ENCODE results near the gene KNCN. TPM values are rescaled to one million over a fixed set of nuclear protein-coding genes. Genes with fewer than 3 reads are reported as not detected.

The KNCN gene
- total RNA-seq, 1 experiment from 2014 or later, result not detected

DNA sequence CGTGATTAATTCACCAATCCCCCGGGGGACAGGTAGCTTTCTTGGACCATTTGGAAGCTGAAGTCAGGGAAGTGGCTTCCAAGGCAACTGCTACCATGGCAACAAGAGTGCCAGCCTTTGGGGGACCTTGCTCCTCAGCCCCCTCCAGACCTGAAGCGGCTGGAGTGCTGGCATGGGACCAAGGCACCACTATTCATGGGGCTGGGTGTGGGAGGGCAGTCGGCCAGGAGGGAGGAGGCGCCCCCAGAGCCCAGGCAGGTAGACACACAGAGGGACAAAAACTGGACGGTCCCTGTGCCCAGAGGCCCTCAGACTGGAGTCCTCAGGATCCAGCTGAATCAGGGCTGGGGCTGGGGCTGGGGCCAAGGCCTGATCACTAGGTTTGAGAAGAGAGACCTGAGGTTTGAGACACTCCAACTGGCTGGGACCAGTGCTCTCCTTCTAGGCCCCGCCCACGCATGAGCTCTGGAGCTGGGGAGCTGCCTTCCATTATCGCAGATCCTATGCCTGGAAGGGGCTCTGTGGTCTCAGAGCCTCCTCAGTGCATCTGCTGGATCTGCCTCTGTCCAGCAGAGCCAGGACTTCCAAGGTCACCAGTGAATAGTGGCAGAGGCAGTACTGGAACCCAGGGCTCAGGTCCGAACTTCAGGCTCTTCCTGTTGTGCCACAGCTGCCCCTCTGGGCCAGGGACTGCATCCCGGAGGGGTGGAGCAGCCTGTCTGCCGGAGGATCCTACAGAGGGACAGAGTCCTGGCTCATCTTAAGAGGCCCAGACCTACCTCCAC, 3.3 kb upstream of the KNCN start (continued):
- TF ChIP-seq, protein P1, sequence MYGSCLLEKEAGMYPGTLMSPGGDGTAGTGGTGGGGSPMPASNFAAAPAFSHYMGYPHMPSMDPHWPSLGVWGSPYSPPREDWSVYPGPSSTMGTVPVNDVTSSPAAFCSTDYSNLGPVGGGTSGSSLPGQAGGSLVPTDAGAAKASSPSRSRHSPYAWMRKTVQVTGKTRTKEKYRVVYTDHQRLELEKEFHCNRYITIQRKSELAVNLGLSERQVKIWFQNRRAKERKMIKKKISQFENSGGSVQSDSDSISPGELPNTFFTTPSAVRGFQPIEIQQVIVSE (CRISPR knock-in tag; IDR thresholded peaks at IDR 0.05; ENCODE audit: borderline replicate concordance), result no peak
- TF ChIP-seq, protein P2, sequence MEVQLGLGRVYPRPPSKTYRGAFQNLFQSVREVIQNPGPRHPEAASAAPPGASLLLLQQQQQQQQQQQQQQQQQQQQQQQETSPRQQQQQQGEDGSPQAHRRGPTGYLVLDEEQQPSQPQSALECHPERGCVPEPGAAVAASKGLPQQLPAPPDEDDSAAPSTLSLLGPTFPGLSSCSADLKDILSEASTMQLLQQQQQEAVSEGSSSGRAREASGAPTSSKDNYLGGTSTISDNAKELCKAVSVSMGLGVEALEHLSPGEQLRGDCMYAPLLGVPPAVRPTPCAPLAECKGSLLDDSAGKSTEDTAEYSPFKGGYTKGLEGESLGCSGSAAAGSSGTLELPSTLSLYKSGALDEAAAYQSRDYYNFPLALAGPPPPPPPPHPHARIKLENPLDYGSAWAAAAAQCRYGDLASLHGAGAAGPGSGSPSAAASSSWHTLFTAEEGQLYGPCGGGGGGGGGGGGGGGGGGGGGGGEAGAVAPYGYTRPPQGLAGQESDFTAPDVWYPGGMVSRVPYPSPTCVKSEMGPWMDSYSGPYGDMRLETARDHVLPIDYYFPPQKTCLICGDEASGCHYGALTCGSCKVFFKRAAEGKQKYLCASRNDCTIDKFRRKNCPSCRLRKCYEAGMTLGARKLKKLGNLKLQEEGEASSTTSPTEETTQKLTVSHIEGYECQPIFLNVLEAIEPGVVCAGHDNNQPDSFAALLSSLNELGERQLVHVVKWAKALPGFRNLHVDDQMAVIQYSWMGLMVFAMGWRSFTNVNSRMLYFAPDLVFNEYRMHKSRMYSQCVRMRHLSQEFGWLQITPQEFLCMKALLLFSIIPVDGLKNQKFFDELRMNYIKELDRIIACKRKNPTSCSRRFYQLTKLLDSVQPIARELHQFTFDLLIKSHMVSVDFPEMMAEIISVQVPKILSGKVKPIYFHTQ (CRISPR knock-in tag; IDR thresholded peaks at IDR 0.05), result no peak
- TF ChIP-seq, protein P3, sequence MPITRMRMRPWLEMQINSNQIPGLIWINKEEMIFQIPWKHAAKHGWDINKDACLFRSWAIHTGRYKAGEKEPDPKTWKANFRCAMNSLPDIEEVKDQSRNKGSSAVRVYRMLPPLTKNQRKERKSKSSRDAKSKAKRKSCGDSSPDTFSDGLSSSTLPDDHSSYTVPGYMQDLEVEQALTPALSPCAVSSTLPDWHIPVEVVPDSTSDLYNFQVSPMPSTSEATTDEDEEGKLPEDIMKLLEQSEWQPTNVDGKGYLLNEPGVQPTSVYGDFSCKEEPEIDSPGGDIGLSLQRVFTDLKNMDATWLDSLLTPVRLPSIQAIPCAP (CRISPR knock-in tag; IDR thresholded peaks at IDR 0.05), result no peak
- TF ChIP-seq, protein P4, sequence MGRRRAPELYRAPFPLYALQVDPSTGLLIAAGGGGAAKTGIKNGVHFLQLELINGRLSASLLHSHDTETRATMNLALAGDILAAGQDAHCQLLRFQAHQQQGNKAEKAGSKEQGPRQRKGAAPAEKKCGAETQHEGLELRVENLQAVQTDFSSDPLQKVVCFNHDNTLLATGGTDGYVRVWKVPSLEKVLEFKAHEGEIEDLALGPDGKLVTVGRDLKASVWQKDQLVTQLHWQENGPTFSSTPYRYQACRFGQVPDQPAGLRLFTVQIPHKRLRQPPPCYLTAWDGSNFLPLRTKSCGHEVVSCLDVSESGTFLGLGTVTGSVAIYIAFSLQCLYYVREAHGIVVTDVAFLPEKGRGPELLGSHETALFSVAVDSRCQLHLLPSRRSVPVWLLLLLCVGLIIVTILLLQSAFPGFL (CRISPR knock-in tag; IDR thresholded peaks at IDR 0.05; ENCODE audit: borderline replicate concordance), result no peak
- no peak for TF ChIP-seq NFYB (CRISPR knock-in tag; conservative IDR thresholded peaks at IDR 0.05; ENCODE audit: low read depth)

DNA sequence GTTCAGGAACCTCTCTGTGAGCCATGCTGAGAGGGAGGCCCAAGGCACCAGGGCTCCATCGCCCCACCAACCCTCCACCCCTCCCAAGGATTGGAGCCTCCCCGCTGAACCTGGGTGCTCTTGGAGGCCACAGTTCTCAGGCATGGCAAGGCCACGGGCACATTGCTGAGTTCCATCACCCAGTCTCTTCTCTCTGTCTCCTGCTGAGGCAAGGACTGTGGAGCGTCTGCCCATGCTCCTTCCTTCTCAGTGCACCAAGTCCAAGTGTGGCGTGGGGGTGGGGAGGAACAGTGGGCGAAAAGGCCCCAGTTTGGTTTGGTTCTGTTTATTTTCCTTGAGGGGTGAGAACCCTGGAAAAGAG, 2.8 kb upstream of the KNCN start:
- ATAC-seq, result no peak
- H3K9me3 Mint-ChIP-seq, result no peaks in the 10 kb centered on the region
- DNase-seq (ENCODE audit: low spot score), result no peak
- no peaks in the 10 kb centered on the region for H3K27me3 Mint-ChIP-seq (ENCODE audit: low read depth)
- POLR2A ChIA-PET, result no interaction called here
- no peak overlapping the region for H3K4me3 Mint-ChIP-seq
- H3K4me1 Mint-ChIP-seq, result peaks cover 42% of the 10 kb centered on the region
- no peaks in the 10 kb centered on the region for H3K36me3 Mint-ChIP-seq
- CTCF ChIA-PET, result interaction anchor here (0.6 to 2.4 kb wide), 8 partner anchors 21 to 171 kb away, joined by 3 to 20 read pairs (median 5); partner anchors contain the start of gene MKNK1
- H3K27ac Mint-ChIP-seq, result no peak overlapping the region
- TF ChIP-seq, protein P5, sequence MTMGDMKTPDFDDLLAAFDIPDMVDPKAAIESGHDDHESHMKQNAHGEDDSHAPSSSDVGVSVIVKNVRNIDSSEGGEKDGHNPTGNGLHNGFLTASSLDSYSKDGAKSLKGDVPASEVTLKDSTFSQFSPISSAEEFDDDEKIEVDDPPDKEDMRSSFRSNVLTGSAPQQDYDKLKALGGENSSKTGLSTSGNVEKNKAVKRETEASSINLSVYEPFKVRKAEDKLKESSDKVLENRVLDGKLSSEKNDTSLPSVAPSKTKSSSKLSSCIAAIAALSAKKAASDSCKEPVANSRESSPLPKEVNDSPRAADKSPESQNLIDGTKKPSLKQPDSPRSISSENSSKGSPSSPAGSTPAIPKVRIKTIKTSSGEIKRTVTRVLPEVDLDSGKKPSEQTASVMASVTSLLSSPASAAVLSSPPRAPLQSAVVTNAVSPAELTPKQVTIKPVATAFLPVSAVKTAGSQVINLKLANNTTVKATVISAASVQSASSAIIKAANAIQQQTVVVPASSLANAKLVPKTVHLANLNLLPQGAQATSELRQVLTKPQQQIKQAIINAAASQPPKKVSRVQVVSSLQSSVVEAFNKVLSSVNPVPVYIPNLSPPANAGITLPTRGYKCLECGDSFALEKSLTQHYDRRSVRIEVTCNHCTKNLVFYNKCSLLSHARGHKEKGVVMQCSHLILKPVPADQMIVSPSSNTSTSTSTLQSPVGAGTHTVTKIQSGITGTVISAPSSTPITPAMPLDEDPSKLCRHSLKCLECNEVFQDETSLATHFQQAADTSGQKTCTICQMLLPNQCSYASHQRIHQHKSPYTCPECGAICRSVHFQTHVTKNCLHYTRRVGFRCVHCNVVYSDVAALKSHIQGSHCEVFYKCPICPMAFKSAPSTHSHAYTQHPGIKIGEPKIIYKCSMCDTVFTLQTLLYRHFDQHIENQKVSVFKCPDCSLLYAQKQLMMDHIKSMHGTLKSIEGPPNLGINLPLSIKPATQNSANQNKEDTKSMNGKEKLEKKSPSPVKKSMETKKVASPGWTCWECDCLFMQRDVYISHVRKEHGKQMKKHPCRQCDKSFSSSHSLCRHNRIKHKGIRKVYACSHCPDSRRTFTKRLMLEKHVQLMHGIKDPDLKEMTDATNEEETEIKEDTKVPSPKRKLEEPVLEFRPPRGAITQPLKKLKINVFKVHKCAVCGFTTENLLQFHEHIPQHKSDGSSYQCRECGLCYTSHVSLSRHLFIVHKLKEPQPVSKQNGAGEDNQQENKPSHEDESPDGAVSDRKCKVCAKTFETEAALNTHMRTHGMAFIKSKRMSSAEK (CRISPR knock-in tag; IDR thresholded peaks at IDR 0.05; ENCODE audit: borderline replicate concordance), result no peak
- TF ChIP-seq ZNF121 (CRISPR knock-in tag; IDR thresholded peaks at IDR 0.05), result no peak
- TF ChIP-seq, protein P6, sequence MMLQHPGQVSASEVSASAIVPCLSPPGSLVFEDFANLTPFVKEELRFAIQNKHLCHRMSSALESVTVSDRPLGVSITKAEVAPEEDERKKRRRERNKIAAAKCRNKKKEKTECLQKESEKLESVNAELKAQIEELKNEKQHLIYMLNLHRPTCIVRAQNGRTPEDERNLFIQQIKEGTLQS (CRISPR knock-in tag; conservative IDR thresholded peaks at IDR 0.05), result no peak
- TF ChIP-seq FOXJ3 (CRISPR knock-in tag; IDR thresholded peaks at IDR 0.05; ENCODE audit: borderline replicate concordance), result no peak
- TF ChIP-seq, protein P7, sequence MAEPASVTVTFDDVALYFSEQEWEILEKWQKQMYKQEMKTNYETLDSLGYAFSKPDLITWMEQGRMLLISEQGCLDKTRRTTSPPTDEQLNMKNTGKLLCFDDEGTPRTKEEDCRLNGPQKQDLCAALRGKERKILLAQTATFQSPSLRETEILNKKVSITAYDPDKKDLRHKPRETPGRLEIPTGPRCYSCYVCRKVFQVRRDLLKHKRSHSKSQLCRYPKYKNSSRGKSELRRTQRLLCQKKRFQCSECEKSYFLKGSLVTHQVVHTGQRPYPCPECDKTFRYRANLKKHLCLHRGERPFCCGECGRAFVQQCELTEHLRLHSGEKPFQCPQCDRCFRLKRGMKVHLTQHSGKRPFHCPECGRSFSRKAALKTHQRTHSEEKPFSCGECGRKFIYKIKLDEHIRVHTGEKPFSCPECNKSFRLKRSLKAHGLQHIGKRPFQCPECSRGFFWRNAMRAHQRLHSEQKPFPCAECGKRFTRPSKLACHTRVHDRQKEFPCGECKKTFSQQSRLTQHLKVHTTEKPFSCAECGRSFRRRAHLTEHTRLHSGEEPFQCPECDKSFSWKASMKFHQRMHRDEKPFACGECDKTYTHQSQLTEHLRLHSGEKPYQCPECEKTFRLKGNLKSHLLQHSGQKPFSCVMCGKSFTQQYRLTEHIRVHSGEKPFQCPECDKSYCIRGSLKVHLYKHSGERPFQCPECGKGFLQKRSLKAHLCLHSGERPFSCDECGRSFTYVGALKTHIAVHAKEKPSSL (CRISPR knock-in tag; conservative IDR thresholded peaks at IDR 0.05), result no peak
- TF ChIP-seq, protein P8, sequence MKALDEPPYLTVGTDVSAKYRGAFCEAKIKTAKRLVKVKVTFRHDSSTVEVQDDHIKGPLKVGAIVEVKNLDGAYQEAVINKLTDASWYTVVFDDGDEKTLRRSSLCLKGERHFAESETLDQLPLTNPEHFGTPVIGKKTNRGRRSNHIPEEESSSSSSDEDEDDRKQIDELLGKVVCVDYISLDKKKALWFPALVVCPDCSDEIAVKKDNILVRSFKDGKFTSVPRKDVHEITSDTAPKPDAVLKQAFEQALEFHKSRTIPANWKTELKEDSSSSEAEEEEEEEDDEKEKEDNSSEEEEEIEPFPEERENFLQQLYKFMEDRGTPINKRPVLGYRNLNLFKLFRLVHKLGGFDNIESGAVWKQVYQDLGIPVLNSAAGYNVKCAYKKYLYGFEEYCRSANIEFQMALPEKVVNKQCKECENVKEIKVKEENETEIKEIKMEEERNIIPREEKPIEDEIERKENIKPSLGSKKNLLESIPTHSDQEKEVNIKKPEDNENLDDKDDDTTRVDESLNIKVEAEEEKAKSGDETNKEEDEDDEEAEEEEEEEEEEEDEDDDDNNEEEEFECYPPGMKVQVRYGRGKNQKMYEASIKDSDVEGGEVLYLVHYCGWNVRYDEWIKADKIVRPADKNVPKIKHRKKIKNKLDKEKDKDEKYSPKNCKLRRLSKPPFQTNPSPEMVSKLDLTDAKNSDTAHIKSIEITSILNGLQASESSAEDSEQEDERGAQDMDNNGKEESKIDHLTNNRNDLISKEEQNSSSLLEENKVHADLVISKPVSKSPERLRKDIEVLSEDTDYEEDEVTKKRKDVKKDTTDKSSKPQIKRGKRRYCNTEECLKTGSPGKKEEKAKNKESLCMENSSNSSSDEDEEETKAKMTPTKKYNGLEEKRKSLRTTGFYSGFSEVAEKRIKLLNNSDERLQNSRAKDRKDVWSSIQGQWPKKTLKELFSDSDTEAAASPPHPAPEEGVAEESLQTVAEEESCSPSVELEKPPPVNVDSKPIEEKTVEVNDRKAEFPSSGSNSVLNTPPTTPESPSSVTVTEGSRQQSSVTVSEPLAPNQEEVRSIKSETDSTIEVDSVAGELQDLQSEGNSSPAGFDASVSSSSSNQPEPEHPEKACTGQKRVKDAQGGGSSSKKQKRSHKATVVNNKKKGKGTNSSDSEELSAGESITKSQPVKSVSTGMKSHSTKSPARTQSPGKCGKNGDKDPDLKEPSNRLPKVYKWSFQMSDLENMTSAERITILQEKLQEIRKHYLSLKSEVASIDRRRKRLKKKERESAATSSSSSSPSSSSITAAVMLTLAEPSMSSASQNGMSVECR (CRISPR knock-in tag; IDR thresholded peaks at IDR 0.05; ENCODE audit: borderline replicate concordance), result no peak
- no peak for TF ChIP-seq FOXK1 (CRISPR knock-in tag; IDR thresholded peaks at IDR 0.05)
- no peak for TF ChIP-seq SOX15 (CRISPR knock-in tag; IDR thresholded peaks at IDR 0.05)
- no peak for TF ChIP-seq RORB (CRISPR knock-in tag; IDR thresholded peaks at IDR 0.05)
- TF ChIP-seq, protein P9, sequence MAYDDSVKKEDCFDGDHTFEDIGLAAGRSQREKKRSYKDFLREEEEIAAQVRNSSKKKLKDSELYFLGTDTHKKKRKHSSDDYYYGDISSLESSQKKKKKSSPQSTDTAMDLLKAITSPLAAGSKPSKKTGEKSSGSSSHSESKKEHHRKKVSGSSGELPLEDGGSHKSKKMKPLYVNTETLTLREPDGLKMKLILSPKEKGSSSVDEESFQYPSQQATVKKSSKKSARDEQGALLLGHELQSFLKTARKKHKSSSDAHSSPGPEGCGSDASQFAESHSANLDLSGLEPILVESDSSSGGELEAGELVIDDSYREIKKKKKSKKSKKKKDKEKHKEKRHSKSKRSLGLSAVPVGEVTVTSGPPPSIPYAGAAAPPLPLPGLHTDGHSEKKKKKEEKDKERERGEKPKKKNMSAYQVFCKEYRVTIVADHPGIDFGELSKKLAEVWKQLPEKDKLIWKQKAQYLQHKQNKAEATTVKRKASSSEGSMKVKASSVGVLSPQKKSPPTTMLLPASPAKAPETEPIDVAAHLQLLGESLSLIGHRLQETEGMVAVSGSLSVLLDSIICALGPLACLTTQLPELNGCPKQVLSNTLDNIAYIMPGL (CRISPR knock-in tag; IDR thresholded peaks at IDR 0.05), result no peak

All from WTC11 (cell line).